A549 treated with CORT108297 at 1 μM for 4 hours (cell line): ENCODE results near the gene UPK1A. TPM values are rescaled to one million over a fixed set of nuclear protein-coding genes. Genes with fewer than 3 reads are reported as not detected.

Experiments used
- total RNA-seq: library from RNA; stranded (reverse); fragments of 200-300 nt; extraction: Qiagen RNA extraction; gene quantifications from 5 replicates; pipeline ENCODE4 v1.2.3, GENCODE V29; 2022

The UPK1A gene
- 0.51 to 1.1 TPM (median 0.91 TPM) in 5 replicates for total RNA-seq

GRCh38 chr19:35666251-35666913 lies at the start of gene UPK1A:
TSS of gene UPK1A (plus strand) at chr19:35666517. CDS start at chr19:35666813, 296 bp downstream.

GRCh38 chr19:35628565-35629331 lies 37.6 kb upstream of the UPK1A start, which contains the start of gene RBM42:
TSS of gene RBM42 (plus strand) at chr19:35629036. CDS start at chr19:35629154, 118 bp downstream.

GRCh38 chr19:35641515-35642151 lies 24.7 kb upstream of the UPK1A start, which contains the start of gene ETV2:
TSS of gene ETV2 (plus strand) at chr19:35641745. CDS start at chr19:35642461, 716 bp downstream.

GRCh38 chr19:35648017-35648961 lies 18.0 kb upstream of the UPK1A start, which contains the start of gene COX6B1:
TSS of gene COX6B1 (plus strand) at chr19:35648323. CDS start at chr19:35651244, 2,921 bp downstream.

GRCh38 chr19:35704218-35704617 lies 37.9 kb downstream of the UPK1A start, which contains the start of gene ZBTB32:
TSS of gene ZBTB32 (plus strand) at chr19:35704558. CDS start at chr19:35714627, 10,069 bp downstream.

GRCh38 chr19:35717665-35718344 lies 51.5 kb downstream of the UPK1A start, which contains the start of gene KMT2B:
TSS of gene KMT2B (plus strand) at chr19:35718003. CDS start at chr19:35718019, 16 bp downstream.

Other genes with a start within 250 kb of the UPK1A start
- gene FFAR2, start 218.3 kb upstream of the UPK1A start, total RNA-seq, result 0.03 TPM in 1 of 5 replicates, not detected in the others
- gene KRTDAP, start 176.1 kb upstream of the UPK1A start, total RNA-seq, result not detected in 5 replicates
- 34.1 to 42.4 TPM (median 35.8 TPM) in 5 replicates for gene DMKN, start 152.9 kb upstream of the UPK1A start, total RNA-seq
- 2.5 to 3.1 TPM (median 3.0 TPM) in 5 replicates for gene SBSN, start 138.2 kb upstream of the UPK1A start, total RNA-seq
- gene GAPDHS, start 133.1 kb upstream of the UPK1A start, total RNA-seq, result not detected in 5 replicates
- gene TMEM147, start 120.9 kb upstream of the UPK1A start, total RNA-seq, result 350 to 462 TPM (median 443 TPM) in 5 replicates
- not detected in 5 replicates for gene ATP4A, start 102.9 kb upstream of the UPK1A start, total RNA-seq
- gene PMIS2, start 80.3 kb upstream of the UPK1A start, total RNA-seq, result not detected in 5 replicates
- 12.1 to 18.6 TPM (median 17.4 TPM) in 5 replicates for gene HAUS5, start 53.8 kb upstream of the UPK1A start, total RNA-seq
- gene RBM42, start 37.5 kb upstream of the UPK1A start, total RNA-seq, result 144 to 216 TPM (median 212 TPM) in 5 replicates
- 1.6 to 3.1 TPM (median 2.4 TPM) in 5 replicates for gene ETV2, start 24.8 kb upstream of the UPK1A start, total RNA-seq
- 1,293 to 1,487 TPM (median 1,363 TPM) in 5 replicates for gene COX6B1, start 18.2 kb upstream of the UPK1A start, total RNA-seq
- 0.03 TPM in 1 of 5 replicates, not detected in the others for gene ZBTB32, start 38.0 kb downstream of the UPK1A start, total RNA-seq
- 47.4 to 63.8 TPM (median 61.5 TPM) in 5 replicates for gene KMT2B, start 51.5 kb downstream of the UPK1A start, total RNA-seq
- 12.9 to 14.2 TPM (median 13.3 TPM) in 5 replicates for gene IGFLR1, start 75.9 kb downstream of the UPK1A start, total RNA-seq
- 26.6 to 31.3 TPM (median 28.4 TPM) in 5 replicates for gene U2AF1L4, start 78.9 kb downstream of the UPK1A start, total RNA-seq
- gene PSENEN, start 79.1 kb downstream of the UPK1A start, total RNA-seq, result 285 to 335 TPM (median 294 TPM) in 5 replicates
- 18.3 to 28.2 TPM (median 25.9 TPM) in 5 replicates for gene LIN37, start 82.1 kb downstream of the UPK1A start, total RNA-seq
- gene HSPB6, start 90.5 kb downstream of the UPK1A start, total RNA-seq, result 0.12 to 0.29 TPM (median 0.19 TPM) in 5 replicates
- 23.1 to 33.0 TPM (median 27.3 TPM) in 5 replicates for gene PROSER3, start 91.7 kb downstream of the UPK1A start, total RNA-seq
- gene ARHGAP33, start 109.0 kb downstream of the UPK1A start, total RNA-seq, result 4.3 to 9.2 TPM (median 6.5 TPM) in 5 replicates
- 0.22 to 0.36 TPM (median 0.24 TPM) in 4 of 5 replicates, not detected in the other for gene PRODH2, start 146.3 kb downstream of the UPK1A start, total RNA-seq
- 0.32 to 0.84 TPM (median 0.46 TPM) in 5 replicates for gene NPHS1, start 186.0 kb downstream of the UPK1A start, total RNA-seq
- 0.32 to 0.69 TPM (median 0.49 TPM) in 5 replicates for gene KIRREL2, start 190.4 kb downstream of the UPK1A start, total RNA-seq
- 62.9 to 100 TPM (median 98.2 TPM) in 5 replicates for gene APLP1, start 202.1 kb downstream of the UPK1A start, total RNA-seq
- 6.6 to 10.3 TPM (median 7.4 TPM) in 5 replicates for gene NFKBID, start 234.0 kb downstream of the UPK1A start, total RNA-seq
- gene HCST, start 236.0 kb downstream of the UPK1A start, total RNA-seq, result 0.28 to 0.76 TPM (median 0.62 TPM) in 4 of 5 replicates, not detected in the other
- gene TYROBP, start 241.8 kb downstream of the UPK1A start, total RNA-seq, result not detected in 5 replicates